K562 treated with DMSO at 1 percent for 12 hours (cell line): ENCODE results near the gene BCAR3. TPM values are rescaled to one million over a fixed set of nuclear protein-coding genes. Genes with fewer than 3 reads are reported as not detected.

Source experiments
- total RNA-seq: library from RNA; unstranded; fragments of 300-600 nt; gene quantifications from 2 replicates; pipeline ENCODE4 v1.2.3, GENCODE V29; 2022; ENCODE audit not compliant: insufficient read depth

BCAR3 gene
- 1.2 and 2.1 TPM in 2 replicates for total RNA-seq

DNA sequence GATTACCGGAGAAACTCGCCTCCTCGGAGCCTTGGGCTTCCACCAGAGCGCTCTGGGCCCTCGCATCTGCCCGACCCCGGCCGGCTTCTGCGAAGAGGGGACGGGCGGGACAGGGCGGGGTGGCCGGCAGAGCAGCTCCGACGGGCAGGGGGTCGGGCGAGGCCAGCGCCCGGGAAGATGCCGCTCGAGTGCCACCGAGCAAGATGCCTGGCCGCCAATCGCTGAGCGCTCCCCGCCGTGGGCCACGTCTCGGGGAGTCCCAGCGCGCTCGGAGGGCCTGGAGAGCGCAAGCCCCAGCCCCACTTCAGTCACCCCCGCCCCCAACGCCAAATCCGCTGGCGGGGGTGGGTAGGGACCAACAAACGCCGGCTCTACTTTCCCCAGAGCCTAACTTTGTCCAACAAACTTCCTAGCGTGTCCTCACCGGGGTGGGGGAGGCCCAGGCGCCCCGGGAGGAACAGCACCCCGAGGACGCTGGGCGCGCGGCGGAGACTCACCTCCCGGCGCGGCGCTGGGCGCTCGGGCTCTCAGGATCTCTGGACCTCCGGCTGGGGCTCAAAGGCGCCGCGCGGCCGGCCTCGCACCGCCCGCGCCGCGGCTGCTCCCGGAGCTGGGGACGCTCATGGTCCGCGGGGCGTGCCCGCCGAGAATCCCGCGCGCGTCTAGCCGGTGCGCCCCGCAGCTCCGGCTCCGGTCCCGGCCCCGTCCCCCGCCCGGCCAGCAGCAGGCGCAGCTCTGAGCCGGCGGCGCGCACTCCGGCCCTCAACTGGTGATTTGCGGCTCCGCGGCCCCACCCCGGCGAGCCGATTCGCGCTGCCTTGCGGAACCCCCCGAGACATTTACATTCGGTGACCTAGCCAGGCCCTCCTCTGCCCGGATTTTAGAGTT is at the start of gene BCAR3:
TSS of gene BCAR3 (minus strand) at position 737 of the 888 bp plus-strand sequence. CDS start 6,907 bp downstream, outside the sequence.

Other genes starting within 250 kb of the BCAR3 start
- gene FNBP1L, start 233.7 kb downstream of the BCAR3 start, total RNA-seq = 2.1 and 8.4 TPM in 2 replicates
- 23.8 and 25.1 TPM in 2 replicates for gene DNTTIP2, start 197.4 kb upstream of the BCAR3 start, total RNA-seq
- gene GCLM, start 227.6 kb upstream of the BCAR3 start, total RNA-seq = 15.4 and 42.3 TPM in 2 replicates